GM12873 (cell line): Measurements from ENCODE around the gene TIMM21.
A peak's percentile ranks its signal among the peaks of the same experiment; 100 is the strongest.

ENCODE experiments used
- CTCF ChIP-seq: IDR thresholded peaks from 2 replicates; pipeline ENCODE4 v1.5.1; 2012; ENCODE audit warnings: low read depth, mild to moderate bottlenecking, moderate library complexity, low read length, control low read depth; ENCODE audit not compliant: insufficient read depth; ENCODE audit errors: missing control alignments

The TIMM21 gene

GRCh38 chr18:74190086-74190485 is 41.8 kb downstream of the TIMM21 start:
- TF ChIP-seq CTCF = no peak

DNA sequence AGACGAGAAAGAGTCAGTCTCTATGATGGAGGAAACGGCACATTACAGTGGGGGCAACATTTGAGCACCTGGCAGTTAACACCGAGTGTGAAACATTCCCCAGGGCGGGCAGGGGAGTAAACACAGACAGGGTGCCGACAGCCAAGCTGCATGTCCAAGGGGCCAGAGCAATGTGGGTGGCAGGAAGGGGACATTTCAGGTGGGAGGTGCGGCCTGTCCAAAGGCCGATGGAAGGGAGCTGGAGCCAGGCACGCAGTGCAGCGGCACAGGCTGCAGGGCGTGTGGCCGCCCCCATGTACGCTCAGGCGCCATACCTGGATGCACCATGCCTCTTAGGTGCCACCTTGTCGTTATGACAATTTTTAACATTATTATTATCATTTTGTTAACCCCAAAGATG is 43.3 kb downstream of the TIMM21 start:
- no peak for TF ChIP-seq CTCF

DNA sequence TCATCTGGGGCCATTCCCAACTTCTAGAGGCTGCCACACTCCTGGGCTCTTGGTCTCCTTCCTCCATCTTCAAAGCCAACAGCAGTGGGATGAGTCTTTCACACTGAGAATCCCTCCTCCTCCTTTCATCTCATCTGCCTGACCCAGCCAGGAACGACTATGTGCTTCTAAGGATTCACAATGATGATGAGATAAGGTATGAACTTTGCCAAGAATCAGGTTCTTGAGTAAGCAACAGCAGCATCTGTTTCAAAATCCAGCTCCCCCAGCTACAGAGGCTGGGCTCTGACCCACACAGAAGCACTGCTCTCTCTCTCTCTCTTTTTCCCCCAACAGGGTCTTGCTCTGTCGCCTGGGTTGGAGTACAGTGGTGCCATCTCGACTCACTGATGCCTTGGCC is 46.4 kb downstream of the TIMM21 start:
- no peak for TF ChIP-seq CTCF

DNA sequence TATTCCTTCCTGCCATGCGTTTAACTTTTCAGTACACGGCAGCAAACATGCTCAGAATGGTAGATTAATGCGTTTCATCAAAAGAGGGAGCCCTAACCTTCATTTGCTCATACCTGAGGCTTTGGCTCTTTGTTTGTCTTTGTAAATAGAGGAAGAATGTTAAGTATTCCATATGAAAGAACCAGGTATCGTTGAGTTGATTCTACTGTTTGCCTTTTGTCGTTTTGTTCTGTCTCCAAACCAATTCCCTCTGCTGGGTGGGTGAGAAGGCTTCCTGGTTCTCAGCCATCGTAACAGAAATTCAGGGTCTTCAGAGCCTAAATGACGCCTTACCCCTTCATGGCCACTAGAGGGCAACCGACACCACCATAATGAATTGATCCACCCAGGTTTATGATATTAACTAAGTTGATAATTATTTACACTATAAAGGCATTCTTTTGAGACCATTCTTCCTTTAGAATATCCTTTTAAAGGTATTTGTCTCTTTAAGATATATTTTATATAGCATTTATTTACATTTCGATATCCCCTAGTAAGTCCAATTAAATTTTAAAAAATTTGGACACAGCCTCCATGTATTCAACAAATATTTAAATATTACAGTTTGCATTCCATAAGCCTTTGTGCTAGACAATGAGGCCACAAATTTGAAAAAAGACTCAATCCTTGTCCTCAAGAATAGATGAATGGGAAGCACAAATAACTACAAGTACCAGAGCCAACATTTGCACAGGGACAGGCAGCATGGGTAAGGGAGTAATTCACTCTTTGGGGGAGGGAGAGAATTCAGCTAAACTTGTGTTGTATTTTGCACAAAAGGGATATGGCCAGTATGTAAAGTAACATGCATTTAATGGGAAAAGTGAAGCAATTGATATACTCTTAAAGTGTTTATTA is 48.1 kb downstream of the TIMM21 start:
- peak; percentile 75 for TF ChIP-seq CTCF

GRCh38 chr18:74197705-74198341 is 49.5 kb downstream of the TIMM21 start:
- TF ChIP-seq CTCF = no peak

GRCh38 chr18:74198453-74198852 is 50.1 kb downstream of the TIMM21 start:
- no peak for TF ChIP-seq CTCF

DNA sequence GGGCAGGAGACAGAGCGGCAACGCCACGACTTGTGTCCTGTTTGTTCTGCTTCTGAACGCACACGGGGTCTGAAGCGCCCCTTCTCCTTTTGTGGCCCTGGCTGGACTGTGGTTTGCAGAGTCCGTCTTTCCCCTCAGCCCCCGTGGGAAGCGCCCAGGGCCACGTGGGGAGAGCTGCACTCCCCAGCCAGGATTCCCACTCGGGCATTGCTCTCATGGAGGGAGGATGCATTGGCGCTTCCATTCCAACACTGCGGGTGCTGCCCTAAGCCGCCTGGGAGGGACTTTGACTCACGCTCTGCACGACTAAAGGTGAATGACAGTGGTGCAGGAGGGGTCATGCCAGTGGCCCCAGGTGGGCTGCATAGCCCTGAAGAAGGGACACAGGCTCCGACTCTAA is 52.5 kb downstream of the TIMM21 start:
- no peak for TF ChIP-seq CTCF
